Keratinocyte (primary cell): ENCODE results near the gene PSD2. TPM values are rescaled to one million over a fixed set of nuclear protein-coding genes. Genes with fewer than 3 reads are reported as not detected.

Source experiments
- DNase-seq: peaks from one replicate; pipeline ENCODE4 v3.0.0-alpha.2; 2011; ENCODE audit warnings: low read depth, missing footprints, low spot score
- FAIRE-seq: peaks from 2 replicates; lab custom pipeline; 2011; peaks lifted over from hg19 to GRCh38; lab: Jason Lieb, UNC
- H2AFZ ChIP-seq: 2 replicates; pipeline ENCODE4 v1.6.0; 2012; ENCODE audit warnings: low read length, control low read depth, inconsistent platforms; ENCODE audit not compliant: control insufficient read depth
- H3K27ac ChIP-seq: 2 replicates; pipeline ENCODE4 v1.5.1; 2011; ENCODE audit warnings: low read length; ENCODE audit not compliant: control insufficient read depth, insufficient read depth
- H3K27me3 ChIP-seq: 3 replicates; pipeline ENCODE4 v1.6.0; 2011; ENCODE audit warnings: low read length; ENCODE audit not compliant: control insufficient read depth, insufficient read depth; ENCODE audit errors: extremely low read depth
- H3K36me3 ChIP-seq, 2 experiments: 2 replicates in 1 of 2; 3 replicates in 1 of 2; pipeline ENCODE4 v1.5.1; 2011; ENCODE audit warnings: low read length in 2 of 2, mild to moderate bottlenecking in 1 of 2; ENCODE audit not compliant: control insufficient read depth in 2 of 2, insufficient read depth in 2 of 2; ENCODE audit errors: extremely low read depth in 1 of 2
- H3K4me1 ChIP-seq: 3 replicates; pipeline ENCODE4 v1.5.1; 2011; ENCODE audit warnings: low read length; ENCODE audit not compliant: control insufficient read depth, insufficient read depth; ENCODE audit errors: extremely low read depth
- H3K4me2 ChIP-seq: 3 replicates; pipeline ENCODE4 v1.6.0; 2011; ENCODE audit warnings: low read depth, low read length; ENCODE audit not compliant: control insufficient read depth, insufficient read depth; ENCODE audit errors: extremely low read depth
- H3K4me3 ChIP-seq, 3 experiments: fragments of 200-600 bp in 1 of 3; sonication (generic) in 1 of 3; 2 replicates in 2 of 3; 3 replicates in 1 of 3; pipeline ENCODE4 v1.5.1; 2011 to 2016; ENCODE audit warnings: low read length in 3 of 3, mild to moderate bottlenecking in 3 of 3, control low read depth in 2 of 3, inconsistent platforms in 1 of 3, low read depth in 1 of 3, mixed read lengths in 1 of 3, mixed run types in 1 of 3, moderate library complexity in 1 of 3; ENCODE audit not compliant: control insufficient read depth in 2 of 3, insufficient read depth in 2 of 3; ENCODE audit errors: extremely low read depth in 1 of 3
- H3K79me2 ChIP-seq: 2 replicates; pipeline ENCODE4 v1.6.0; 2012; ENCODE audit warnings: low read length; ENCODE audit not compliant: control insufficient read depth, insufficient read depth
- H3K9ac ChIP-seq: 3 replicates; pipeline ENCODE4 v1.6.0; 2011; ENCODE audit warnings: low read length; ENCODE audit not compliant: control insufficient read depth, insufficient read depth; ENCODE audit errors: extremely low read depth
- H3K9me1 ChIP-seq: 3 replicates; pipeline ENCODE4 v1.6.0; 2011; ENCODE audit warnings: low read length; ENCODE audit not compliant: control insufficient read depth, insufficient read depth; ENCODE audit errors: extremely low read depth
- H3K9me3 ChIP-seq: 2 replicates; pipeline ENCODE4 v1.5.1; 2012; ENCODE audit warnings: low read depth, low read length; ENCODE audit not compliant: control insufficient read depth
- H4K20me1 ChIP-seq: 3 replicates; pipeline ENCODE4 v1.6.0; 2011; ENCODE audit warnings: low read length; ENCODE audit not compliant: control insufficient read depth, insufficient read depth; ENCODE audit errors: extremely low read depth
- CTCF ChIP-seq, 3 experiments: IDR thresholded peaks in 1 of 3; conservative IDR thresholded peaks in 1 of 3; optimal IDR thresholded peaks in 1 of 3; 2 replicates in 2 of 3; 3 replicates in 1 of 3; pipeline versions ENCODE3 to v1.5.1; 2011; ENCODE audit warnings: low read length in 3 of 3, mild to moderate bottlenecking in 3 of 3, moderate library complexity in 2 of 3, control low read depth in 1 of 3, inconsistent platforms in 1 of 3; ENCODE audit not compliant: insufficient read depth in 2 of 3; ENCODE audit errors: extremely low read depth in 1 of 3
- EZH2 ChIP-seq: IDR thresholded peaks from one replicate; pipeline ENCODE4 v1.6.1; 2012; ENCODE audit warnings: inconsistent platforms, mild to moderate bottlenecking, low read length, moderate library complexity
- dilution Hi-C: fragments of 300-500 bp; cut with MboI; formaldehyde crosslinking; loops from one replicate; pipeline ENCODE4 v1.7.0; 2020; ENCODE audit warnings: low sequenced_read_pairs; ENCODE audit not compliant: extremely low pct_ligation_motif_present
- polyA minus RNA-seq, 3 experiments: library from RNA; depleted of rRNA, polyadenylated mRNA; stranded (reverse); fragments of >200 nt; gene quantifications; 1 replicate in 1 of 3; 2 replicates in 1 of 3; 3 replicates in 1 of 3; pipeline ENCODE4 v1.2.3, GENCODE V29; 2011
- polyA plus RNA-seq, 5 experiments: library from polyadenylated mRNA; depleted of rRNA in 3 of 5; stranded (reverse) in 3 of 5; stranded (forward) in 1 of 5; unstranded in 1 of 5; fragments of >200 nt; gene quantifications; 1 replicate in 1 of 5; 2 replicates in 3 of 5; 3 replicates in 1 of 5; pipeline versions ENCODE4 v1.2.1 to v1.2.3, GENCODE V29; 2011 to 2012; ENCODE audit warnings: missing spikeins in 2 of 5, low read depth in 1 of 5, low replicate concordance in 1 of 5

PSD2 gene
- not detected in 3 replicates for polyA plus RNA-seq
- not detected for polyA plus RNA-seq (2011; ENCODE audit: low read depth)
- polyA plus RNA-seq (2011; cell fraction: cytosol; rRNA removed): not detected in 2 replicates
- polyA plus RNA-seq (2011; cell fraction: nucleus; rRNA removed): not detected in 2 replicates
- polyA plus RNA-seq (2012; ENCODE audit: low replicate concordance): not detected in 2 replicates
- not detected in 3 replicates for polyA minus RNA-seq
- not detected for polyA minus RNA-seq (2011; cell fraction: cytosol; rRNA and poly(A)+ RNA removed)
- polyA minus RNA-seq (2011; cell fraction: nucleus; rRNA and poly(A)+ RNA removed): not detected in 2 replicates

- dilution Hi-C loops: no loop called here
- peak within 1 kb of the TSS in 1 of 3 experiments; percentile 22 for H3K4me3 ChIP-seq
- no peak within 1 kb of the TSS for H3K27ac ChIP-seq
- H3K79me2 ChIP-seq: no peaks in the 10 kb centered on the region
- TF ChIP-seq EZH2: peak; percentile 54
- no peak for TF ChIP-seq CTCF (optimal IDR thresholded peaks at IDR 0.05 in 1 of 3, IDR thresholded peaks at IDR 0.05 in 1 of 3, conservative IDR thresholded peaks at IDR 0.05 in 1 of 3; ENCODE audit: extremely low read depth in 1 of 3, insufficient read depth in 2 of 3, low read length in 3 of 3)
- DNase-seq (no peak), FAIRE-seq (no peak)
- H3K27me3 ChIP-seq: peaks cover 53% of the 10 kb centered on the region
- no peaks in the 10 kb centered on the region for H3K9me3 ChIP-seq
- no peak within 1 kb of the TSS for H2AFZ ChIP-seq
- no peak within 1 kb of the TSS for H3K9ac ChIP-seq
- peak within 1 kb of the TSS; percentile 10 for H3K4me2 ChIP-seq
- H3K4me1 ChIP-seq: no peaks in the 10 kb centered on the region
- no peaks in the 10 kb centered on the region for H3K36me3 ChIP-seq
- no peaks in the 10 kb centered on the region for H3K9me1 ChIP-seq
- no peaks in the 10 kb centered on the region for H4K20me1 ChIP-seq
These were observed at the start of gene PSD2 for GRCh38 chr5:139795074-139796001. Gene PSD2 (plus strand): TSS chr5:139795808. CDS start chr5:139809441, 13,633 bp downstream.

- H2AFZ ChIP-seq: no peak overlapping the region
- dilution Hi-C loops: no loop called here
- TF ChIP-seq EZH2: peak; percentile 97
- TF ChIP-seq CTCF (optimal IDR thresholded peaks at IDR 0.05 in 1 of 3, IDR thresholded peaks at IDR 0.05 in 1 of 3, conservative IDR thresholded peaks at IDR 0.05 in 1 of 3; ENCODE audit: extremely low read depth in 1 of 3, insufficient read depth in 2 of 3, low read length in 3 of 3): no peak
- FAIRE-seq (no peak), DNase-seq (no peak)
- no peaks in the 10 kb centered on the region for H4K20me1 ChIP-seq
- peaks cover 16% of the 10 kb centered on the region for H3K4me1 ChIP-seq
- H3K9ac ChIP-seq: no peak overlapping the region
- H3K27me3 ChIP-seq: peaks cover 59% of the 10 kb centered on the region
- H3K4me3 ChIP-seq: peak overlapping the region in 2 of 3 experiments; percentile 19 to 36
- no peaks in the 10 kb centered on the region for H3K36me3 ChIP-seq
- H3K27ac ChIP-seq: no peak overlapping the region
- H3K9me3 ChIP-seq: no peaks in the 10 kb centered on the region
- H3K79me2 ChIP-seq: no peaks in the 10 kb centered on the region
- H3K9me1 ChIP-seq: no peaks in the 10 kb centered on the region
- H3K4me2 ChIP-seq: peak overlapping the region; percentile 53
These were observed 48.7 kb upstream of the PSD2 start for GRCh38 chr5:139746691-139747582.
